ENCODE measurements around the gene PIK3C2A. TPM values are rescaled to one million over a fixed set of nuclear protein-coding genes. Genes with fewer than 3 reads are reported as not detected.
A peak's percentile ranks its signal among the peaks of the same experiment; 100 is the strongest.

Gene PIK3C2A
- total and polyA plus RNA-seq, 2 of the 13 experiments (the other 11 are each of a cell fraction or from before 2014, with no cell fraction given), result 27.5 to 49.9 TPM

DNA sequence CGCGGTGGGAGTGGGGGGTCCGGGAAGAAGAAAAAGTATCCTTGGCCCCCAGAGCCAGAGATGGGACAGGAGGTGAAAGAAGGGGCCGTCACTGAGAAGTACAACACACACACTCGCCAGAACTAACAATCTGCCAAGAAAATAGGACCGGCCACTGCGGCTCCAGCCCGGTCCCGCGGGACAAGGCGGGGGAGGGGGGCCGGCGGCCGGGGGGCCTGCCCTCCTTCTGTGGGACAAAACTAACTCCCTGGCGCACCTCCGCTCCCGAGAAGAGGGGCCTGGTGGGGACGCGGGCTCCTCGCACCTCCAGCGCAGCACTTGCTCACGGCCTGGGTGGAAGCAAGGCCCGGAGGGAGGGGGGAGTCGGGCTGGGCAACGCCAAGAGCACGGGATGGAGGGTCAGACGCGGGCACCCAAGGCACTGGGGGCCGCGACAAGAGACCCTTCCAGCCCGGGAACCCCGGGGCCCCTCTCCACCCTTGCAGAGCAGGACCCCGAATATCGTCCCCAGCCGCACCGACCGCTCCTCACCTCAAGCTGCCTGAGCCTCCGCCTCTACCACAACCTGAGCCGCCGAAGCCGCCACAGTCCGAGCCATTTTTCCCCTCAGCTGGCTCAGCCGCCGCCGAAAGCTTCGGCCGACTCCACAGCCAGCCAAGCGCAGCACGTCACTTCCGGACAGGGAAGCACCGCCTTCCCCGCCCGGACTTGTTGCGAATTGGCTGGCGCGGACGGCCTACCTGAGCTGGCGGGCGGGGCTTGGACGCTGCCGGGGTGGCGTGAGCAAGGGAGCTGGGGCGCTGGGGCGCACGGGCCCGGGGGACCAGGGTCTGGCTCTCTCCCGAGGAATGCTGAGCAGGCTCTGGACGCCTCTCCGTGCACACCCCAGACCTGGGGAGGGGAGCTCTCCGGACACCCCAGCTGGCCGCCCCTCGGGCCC lies at the start of gene PIK3C2A (continued):
- TF ChIP-seq ZBTB4 (CRISPR knock-in tag; IDR thresholded peaks at IDR 0.05; ENCODE audit: borderline replicate concordance) (no peak; the same call in 1 of the 2 replicates), TBX3 (IDR thresholded peaks at IDR 0.05; ENCODE audit: borderline replicate concordance) (no peak), CBX2 (IDR thresholded peaks at IDR 0.05; ENCODE audit: low read depth, low read length) (no peak), CBX2 (CRISPR knock-in tag; IDR thresholded peaks at IDR 0.05; ENCODE audit: low read depth) (no peak), MXI1 (IDR thresholded peaks at IDR 0.05; ENCODE audit: borderline replicate concordance, low read depth, low read length) (peak; percentile 55; the same call in 1 of the 3 replicates), ZNF207 (IDR thresholded peaks at IDR 0.05; ENCODE audit: borderline replicate concordance) (no peak)
- TF ChIP-seq, protein P1, sequence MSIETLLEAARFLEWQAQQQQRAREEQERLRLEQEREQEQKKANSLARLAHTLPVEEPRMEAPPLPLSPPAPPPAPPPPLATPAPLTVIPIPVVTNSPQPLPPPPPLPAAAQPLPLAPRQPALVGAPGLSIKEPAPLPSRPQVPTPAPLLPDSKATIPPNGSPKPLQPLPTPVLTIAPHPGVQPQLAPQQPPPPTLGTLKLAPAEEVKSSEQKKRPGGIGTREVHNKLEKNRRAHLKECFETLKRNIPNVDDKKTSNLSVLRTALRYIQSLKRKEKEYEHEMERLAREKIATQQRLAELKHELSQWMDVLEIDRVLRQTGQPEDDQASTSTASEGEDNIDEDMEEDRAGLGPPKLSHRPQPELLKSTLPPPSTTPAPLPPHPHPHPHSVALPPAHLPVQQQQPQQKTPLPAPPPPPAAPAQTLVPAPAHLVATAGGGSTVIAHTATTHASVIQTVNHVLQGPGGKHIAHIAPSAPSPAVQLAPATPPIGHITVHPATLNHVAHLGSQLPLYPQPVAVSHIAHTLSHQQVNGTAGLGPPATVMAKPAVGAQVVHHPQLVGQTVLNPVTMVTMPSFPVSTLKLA (IDR thresholded peaks at IDR 0.05), result peak; percentile 10; the same call in 1 of the 2 replicates
- TF ChIP-seq, protein P2, sequence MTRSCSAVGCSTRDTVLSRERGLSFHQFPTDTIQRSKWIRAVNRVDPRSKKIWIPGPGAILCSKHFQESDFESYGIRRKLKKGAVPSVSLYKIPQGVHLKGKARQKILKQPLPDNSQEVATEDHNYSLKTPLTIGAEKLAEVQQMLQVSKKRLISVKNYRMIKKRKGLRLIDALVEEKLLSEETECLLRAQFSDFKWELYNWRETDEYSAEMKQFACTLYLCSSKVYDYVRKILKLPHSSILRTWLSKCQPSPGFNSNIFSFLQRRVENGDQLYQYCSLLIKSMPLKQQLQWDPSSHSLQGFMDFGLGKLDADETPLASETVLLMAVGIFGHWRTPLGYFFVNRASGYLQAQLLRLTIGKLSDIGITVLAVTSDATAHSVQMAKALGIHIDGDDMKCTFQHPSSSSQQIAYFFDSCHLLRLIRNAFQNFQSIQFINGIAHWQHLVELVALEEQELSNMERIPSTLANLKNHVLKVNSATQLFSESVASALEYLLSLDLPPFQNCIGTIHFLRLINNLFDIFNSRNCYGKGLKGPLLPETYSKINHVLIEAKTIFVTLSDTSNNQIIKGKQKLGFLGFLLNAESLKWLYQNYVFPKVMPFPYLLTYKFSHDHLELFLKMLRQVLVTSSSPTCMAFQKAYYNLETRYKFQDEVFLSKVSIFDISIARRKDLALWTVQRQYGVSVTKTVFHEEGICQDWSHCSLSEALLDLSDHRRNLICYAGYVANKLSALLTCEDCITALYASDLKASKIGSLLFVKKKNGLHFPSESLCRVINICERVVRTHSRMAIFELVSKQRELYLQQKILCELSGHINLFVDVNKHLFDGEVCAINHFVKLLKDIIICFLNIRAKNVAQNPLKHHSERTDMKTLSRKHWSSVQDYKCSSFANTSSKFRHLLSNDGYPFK (CRISPR knock-in tag; IDR thresholded peaks at IDR 0.05; ENCODE audit: borderline replicate concordance), result no peak
- TF ChIP-seq, protein P3, sequence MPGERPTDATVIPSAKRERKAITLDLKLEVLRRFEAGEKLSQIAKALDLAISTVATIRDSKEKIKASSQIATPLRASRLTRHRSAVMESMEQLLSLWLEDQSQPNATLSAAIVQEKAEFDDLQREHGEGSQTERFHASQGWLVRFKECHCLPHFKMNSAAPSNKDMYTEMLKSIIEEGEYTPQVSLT (CRISPR knock-in tag; IDR thresholded peaks at IDR 0.05; ENCODE audit: borderline replicate concordance, low read depth), result no peak
- TF ChIP-seq, protein P4, sequence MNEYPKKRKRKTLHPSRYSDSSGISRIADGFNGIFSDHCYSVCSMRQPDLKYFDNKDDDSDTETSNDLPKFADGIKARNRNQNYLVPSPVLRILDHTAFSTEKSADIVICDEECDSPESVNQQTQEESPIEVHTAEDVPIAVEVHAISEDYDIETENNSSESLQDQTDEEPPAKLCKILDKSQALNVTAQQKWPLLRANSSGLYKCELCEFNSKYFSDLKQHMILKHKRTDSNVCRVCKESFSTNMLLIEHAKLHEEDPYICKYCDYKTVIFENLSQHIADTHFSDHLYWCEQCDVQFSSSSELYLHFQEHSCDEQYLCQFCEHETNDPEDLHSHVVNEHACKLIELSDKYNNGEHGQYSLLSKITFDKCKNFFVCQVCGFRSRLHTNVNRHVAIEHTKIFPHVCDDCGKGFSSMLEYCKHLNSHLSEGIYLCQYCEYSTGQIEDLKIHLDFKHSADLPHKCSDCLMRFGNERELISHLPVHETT (CRISPR knock-in tag; conservative IDR thresholded peaks at IDR 0.05), result no peak; the same call in 1 of the 2 replicates

Data from HepG2 (cell line).